HT1080 (cell line): ENCODE data around the gene MTHFD2. TPM values are rescaled to one million over a fixed set of nuclear protein-coding genes. Genes with fewer than 3 reads are reported as not detected.
"Not testable (repeated sequence)": the region's sequence is repeated elsewhere in the genome, so short reads cannot be mapped to it uniquely, and the experiment has no call there.

ENCODE experiments used
- DNase-seq: peaks from one replicate; pipeline ENCODE4 v3.0.0-alpha.2; 2015; ENCODE audit warnings: low read depth
- total RNA-seq: library from RNA; depleted of rRNA; stranded (reverse); fragments of >200 nt; shearing (Covaris generic); gene quantifications from 2 replicates; pipeline ENCODE4 v1.2.3, GENCODE V29; 2014

MTHFD2 gene
- total RNA-seq, 1 experiment from 2014 or later: 225 TPM

GRCh38 chr2:74226648-74227213 lies 28.3 kb downstream of the MTHFD2 start:
- DNase-seq: no peak

GRCh38 chr2:74227646-74228045 lies 29.2 kb downstream of the MTHFD2 start:
- DNase-seq: no peak

GRCh38 chr2:74228772-74229171 lies 30.4 kb downstream of the MTHFD2 start:
- no peak for DNase-seq

- not testable (repeated sequence) for DNase-seq
These were observed 31.4 kb downstream of the MTHFD2 start for GRCh38 chr2:74229865-74230264.

GRCh38 chr2:74232426-74232825 lies 34.0 kb downstream of the MTHFD2 start:
- DNase-seq: no peak

- no peak for DNase-seq
These were observed 35.2 kb downstream of the MTHFD2 start for GRCh38 chr2:74233648-74234047.

- no peak for DNase-seq
These were observed 36.6 kb downstream of the MTHFD2 start for GRCh38 chr2:74235041-74235440.

GRCh38 chr2:74238879-74239278 lies 40.5 kb downstream of the MTHFD2 start:
- peak; percentile 69 for DNase-seq

- no peak for DNase-seq
These were observed 40.9 kb downstream of the MTHFD2 start for GRCh38 chr2:74239346-74239745.

GRCh38 chr2:74242354-74243071 lies 44.1 kb downstream of the MTHFD2 start:
- DNase-seq: no peak

GRCh38 chr2:74244286-74244685 lies 45.9 kb downstream of the MTHFD2 start:
- no peak for DNase-seq

GRCh38 chr2:74246496-74247195 lies 48.2 kb downstream of the MTHFD2 start:
- no peak for DNase-seq

GRCh38 chr2:74249406-74250122 lies 51.1 kb downstream of the MTHFD2 start:
- DNase-seq: peak; percentile 11

- DNase-seq: peak; percentile 18
These were observed 51.8 kb downstream of the MTHFD2 start for GRCh38 chr2:74250189-74250631.

GRCh38 chr2:74252036-74252435 lies 53.6 kb downstream of the MTHFD2 start:
- DNase-seq: no peak

- DNase-seq: no peak
These were observed 54.4 kb downstream of the MTHFD2 start for GRCh38 chr2:74252862-74253261.

- no peak for DNase-seq
These were observed 55.0 kb downstream of the MTHFD2 start for GRCh38 chr2:74253306-74253970.

- DNase-seq: no peak
These were observed 55.5 kb downstream of the MTHFD2 start for GRCh38 chr2:74253971-74254310.

GRCh38 chr2:74255660-74256213 lies 57.3 kb downstream of the MTHFD2 start:
- DNase-seq: no peak

- DNase-seq: no peak
These were observed 60.8 kb downstream of the MTHFD2 start for GRCh38 chr2:74259191-74259590.

GRCh38 chr2:74259733-74260132 lies 61.3 kb downstream of the MTHFD2 start:
- no peak for DNase-seq
